Subcutaneous adipose tissue (tissue), 4 donors: ENCODE measurements around the gene NOS1AP. TPM values are rescaled to one million over a fixed set of nuclear protein-coding genes. Genes with fewer than 3 reads are reported as not detected.

Source experiments
- CTCF ChIP-seq: fragments of 450-650 bp; IDR thresholded peaks from one replicate; pipeline ENCODE4 v1.5.1; 2016; ENCODE audit warnings: low read depth, mild to moderate bottlenecking, control low read depth, antibody characterized with exemption, moderate library complexity
- total RNA-seq, 4 donors: library from RNA; depleted of rRNA; stranded (reverse); fragments of >200 nt; gene quantifications; one replicate each; pipeline ENCODE4 v1.1.0, GENCODE V29; 2016

Gene NOS1AP
- total RNA-seq, 4 donors from 2014 or later: 0.51 to 5.1 (median 0.96) TPM

GRCh38 chr1:162192306-162192678 lies 122.8 kb downstream of the NOS1AP start:
- no peak for TF ChIP-seq CTCF

GRCh38 chr1:162192763-162193162 lies 123.3 kb downstream of the NOS1AP start:
- no peak for TF ChIP-seq CTCF

- TF ChIP-seq CTCF: no peak
These were observed 123.7 kb downstream of the NOS1AP start for GRCh38 chr1:162193221-162193620.

GRCh38 chr1:162193815-162194214 lies 124.3 kb downstream of the NOS1AP start:
- TF ChIP-seq CTCF: no peak

GRCh38 chr1:162195567-162195966 lies 126.1 kb downstream of the NOS1AP start:
- TF ChIP-seq CTCF: no peak

GRCh38 chr1:162196387-162196786 lies 126.9 kb downstream of the NOS1AP start:
- TF ChIP-seq CTCF: no peak

- no peak for TF ChIP-seq CTCF
These were observed 127.6 kb downstream of the NOS1AP start for GRCh38 chr1:162197041-162197531.
